Measurements from ENCODE around the gene PAM. TPM values are rescaled to one million over a fixed set of nuclear protein-coding genes. Genes with fewer than 3 reads are reported as not detected.
A peak's percentile ranks its signal among the peaks of the same experiment; 100 is the strongest.
"Not testable (repeated sequence)": the region's sequence is repeated elsewhere in the genome, so short reads cannot be mapped to it uniquely, and the experiment has no call there.

The PAM gene
- total RNA-seq, 5 donors from 2014 or later (not counting 1 experiment from before 2014, with no cell fraction given), result 17.5 to 29.2 (median 23.3) TPM

DNA sequence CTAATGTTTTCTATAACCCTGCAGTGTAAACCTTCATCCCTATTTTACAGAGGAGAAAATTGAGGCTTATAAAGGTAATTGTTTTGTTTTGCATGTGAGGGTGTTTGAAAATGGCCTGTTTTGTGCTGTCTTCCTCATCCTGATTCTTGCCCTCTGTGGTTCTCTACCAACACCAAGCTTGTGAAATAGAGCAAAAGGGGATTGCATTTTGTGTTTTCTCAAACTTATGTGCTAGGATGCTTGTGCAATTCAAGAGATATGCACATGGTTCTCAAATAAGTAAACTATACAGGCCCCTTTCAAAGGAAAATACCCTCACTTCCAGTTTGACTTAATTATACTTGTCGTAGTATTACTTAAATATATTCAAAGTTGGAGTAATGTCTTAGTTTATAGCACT is 17.2 kb downstream of the PAM start:
- no peaks in the 10 kb centered on the region for H3K9me3 ChIP-seq
- no CpG with 5 or more reads among the region's 1 CpG for WGBS (ENCODE audit: insufficient coverage)
- Mint-ChIP-seq H3K27ac (no peak overlapping the region), H3K36me3 (peaks cover 3% of the 10 kb centered on the region), H3K27me3 (no peaks in the 10 kb centered on the region), H3K9me3 (peaks cover 0 to 5% (median 0%) of the 10 kb centered on the region in 3 donors), H3K4me1 (peaks cover 10 to 39% (median 38%) of the 10 kb centered on the region in 3 donors), H3K4me3 (no peak overlapping the region)
- ATAC-seq (replicated peaks in 1 of 4) (no peak), DNase-seq (no peak)
- peaks cover 0 to 6% of the 10 kb centered on the region in 2 experiments for H3K4me1 ChIP-seq (ENCODE audit: control insufficient read depth in 1 of 2, extremely low read depth in 1 of 2, insufficient read depth in 2 of 2, low read length in 2 of 2)
- H3K27ac ChIP-seq (ENCODE audit: low read length), result no peak overlapping the region
- H3K4me3 ChIP-seq (ENCODE audit: control insufficient read depth in 1 of 2, extremely low read depth in 1 of 2, low read length in 1 of 2), result no peak overlapping the region
- H3K36me3 ChIP-seq (ENCODE audit: control insufficient read depth in 2 of 2, extremely low read depth in 1 of 2, insufficient read depth in 1 of 2, low read length in 1 of 2), result no peaks in the 10 kb centered on the region
- H3K27me3 ChIP-seq (replicated peaks in 1 of 2; ENCODE audit: control insufficient read depth in 2 of 2, extremely low read depth in 1 of 2, insufficient read depth in 2 of 2, low read length in 1 of 2), result no peaks in the 10 kb centered on the region
- POLR2A ChIA-PET, result no interaction called here
- CTCF ChIA-PET, result interaction anchor here in 1 of 2 donors (0.6 kb wide), 1 partner anchor 37 kb away, joined by 3 read pairs; no protein-coding TSS in a partner anchor

- no CpG with 5 or more reads among the region's 1 CpG for WGBS (ENCODE audit: insufficient coverage)
- H3K9me3 Mint-ChIP-seq, result peaks cover 0 to 5% (median 0%) of the 10 kb centered on the region in 3 donors
- ChIA-PET POLR2A (no interaction called here), CTCF (interaction anchor here in 1 of 2 donors (1.1 kb wide), 1 partner anchor 365 kb away, joined by 3 read pairs; no protein-coding TSS in a partner anchor)
- H3K4me1 Mint-ChIP-seq, result peaks cover 10 to 36% (median 34%) of the 10 kb centered on the region in 3 donors
- no peaks in the 10 kb centered on the region for H3K27me3 Mint-ChIP-seq
- Histone ChIP-seq H3K27me3 (replicated peaks in 1 of 2; ENCODE audit: control insufficient read depth in 2 of 2, extremely low read depth in 1 of 2, insufficient read depth in 2 of 2, low read length in 1 of 2) (no peaks in the 10 kb centered on the region), H3K9me3 (no peaks in the 10 kb centered on the region), H3K4me1 (ENCODE audit: control insufficient read depth in 1 of 2, extremely low read depth in 1 of 2, insufficient read depth in 2 of 2, low read length in 2 of 2) (peaks cover 0 to 6% of the 10 kb centered on the region in 2 experiments), H3K36me3 (ENCODE audit: control insufficient read depth in 2 of 2, extremely low read depth in 1 of 2, insufficient read depth in 1 of 2, low read length in 1 of 2) (no peaks in the 10 kb centered on the region), H3K27ac (ENCODE audit: low read length) (no peak overlapping the region), H3K4me3 (ENCODE audit: control insufficient read depth in 1 of 2, extremely low read depth in 1 of 2, low read length in 1 of 2) (no peak overlapping the region)
- peaks cover 3% of the 10 kb centered on the region for H3K36me3 Mint-ChIP-seq
- H3K4me3 Mint-ChIP-seq, result no peak overlapping the region
- no peak for DNase-seq
- peak overlapping the region in 1 of 2 donors; percentile 14 for H3K27ac Mint-ChIP-seq
- ATAC-seq (replicated peaks in 1 of 4), result no peak
Measured at GRCh38 chr5:102773133-102773532, 18.0 kb downstream of the PAM start.

DNA sequence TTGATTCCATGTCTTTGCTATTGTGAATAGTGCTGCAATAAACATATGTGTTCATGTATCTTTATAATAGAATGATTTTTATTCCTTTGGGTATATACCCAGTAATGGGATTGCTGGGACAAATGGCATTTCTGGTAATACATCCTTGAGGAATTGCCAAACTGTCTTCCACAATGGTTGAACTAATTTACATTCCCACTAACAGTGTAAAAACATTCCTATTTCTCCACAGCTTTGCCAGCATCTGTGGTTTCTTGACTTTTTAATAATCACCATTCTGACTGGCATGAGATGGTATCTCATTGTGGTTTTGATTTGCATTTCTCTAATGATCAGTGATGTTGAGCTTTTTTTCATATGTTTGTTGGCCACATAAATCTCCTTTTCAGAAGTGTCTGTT is 20.7 kb downstream of the PAM start:
- POLR2A ChIA-PET, result interaction anchor here in 1 of 2 donors (0.6 kb wide), 1 partner anchor 18 kb away, joined by 9 read pairs; no protein-coding TSS in a partner anchor

DNA sequence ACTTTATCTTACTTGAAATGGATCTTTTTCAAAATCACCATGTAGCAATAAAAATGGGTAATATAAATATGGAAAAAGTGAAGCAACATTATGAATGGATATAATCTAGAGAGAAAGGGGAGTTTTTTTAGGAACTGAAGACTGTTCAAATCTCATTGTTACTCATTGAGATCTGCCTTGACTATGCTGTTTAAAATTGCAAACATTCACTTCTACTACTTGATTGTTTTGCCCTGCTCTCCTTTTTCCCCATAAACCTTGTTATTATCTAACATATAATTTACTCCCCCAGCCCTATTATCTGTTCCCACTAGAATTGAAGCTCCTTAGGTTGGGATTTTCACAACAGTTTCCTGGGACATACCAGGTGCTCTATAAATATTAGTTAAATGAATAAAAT is 22.0 kb downstream of the PAM start:
- Mint-ChIP-seq H3K36me3 (peaks cover 3% of the 10 kb centered on the region), H3K9me3 (peaks cover 0 to 5% (median 0%) of the 10 kb centered on the region in 3 donors)
- CTCF ChIA-PET, result no interaction called here

More for the DNA sequence above, 20.7 kb downstream of the PAM start:
- H3K27ac Mint-ChIP-seq; H3K4me1 ChIP-seq (ENCODE audit: control insufficient read depth in 1 of 2, extremely low read depth in 1 of 2, insufficient read depth in 2 of 2, low read length in 2 of 2); DNase-seq; H3K27me3 Mint-ChIP-seq; H3K4me3 Mint-ChIP-seq; H3K27me3 ChIP-seq (replicated peaks in 1 of 2; ENCODE audit: control insufficient read depth in 2 of 2, extremely low read depth in 1 of 2, insufficient read depth in 2 of 2, low read length in 1 of 2); H3K9me3 ChIP-seq; ATAC-seq (replicated peaks in 1 of 4); H3K4me3 ChIP-seq (ENCODE audit: control insufficient read depth in 1 of 2, extremely low read depth in 1 of 2, low read length in 1 of 2); H3K36me3 ChIP-seq (ENCODE audit: control insufficient read depth in 2 of 2, extremely low read depth in 1 of 2, insufficient read depth in 1 of 2, low read length in 1 of 2); H3K9me3 Mint-ChIP-seq; H3K27ac ChIP-seq (ENCODE audit: low read length); H3K36me3 Mint-ChIP-seq: not testable (repeated sequence)
- H3K4me1 Mint-ChIP-seq, result peaks cover 17 to 46% (median 44%) of the 10 kb centered on the region in 3 donors
- CTCF ChIA-PET, result interaction anchor here (0.6 to 0.7 kb wide), 2 partner anchors 13 to 158 kb away, joined by 3 read pairs; no protein-coding TSS in a partner anchor

DNA sequence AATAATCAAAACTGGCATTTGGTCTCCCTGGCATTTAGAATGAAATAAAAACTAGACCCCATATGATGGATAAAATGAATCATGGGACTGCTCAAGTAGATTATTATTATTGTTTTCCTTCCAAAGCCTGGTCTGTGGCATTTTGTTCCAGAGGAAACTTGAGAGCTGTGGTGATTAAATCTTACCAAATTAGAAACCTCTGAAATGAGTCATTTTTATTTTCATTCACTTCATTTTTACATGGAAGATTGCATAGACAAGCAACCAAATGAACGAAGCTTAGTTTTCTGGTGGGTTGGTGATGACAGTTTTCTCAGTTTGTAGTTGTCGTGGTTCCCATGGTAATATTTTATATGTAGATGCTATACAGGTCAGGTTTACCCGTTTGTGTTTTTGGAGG is 23.4 kb downstream of the PAM start:
- H3K4me1 ChIP-seq (ENCODE audit: control insufficient read depth in 1 of 2, extremely low read depth in 1 of 2, insufficient read depth in 2 of 2, low read length in 2 of 2), result no peaks in the 10 kb centered on the region
- no CpG with 5 or more reads among the region's 3 CpGs for WGBS (ENCODE audit: insufficient coverage)
- H3K27ac ChIP-seq (ENCODE audit: low read length), result no peak overlapping the region
- no peak for ATAC-seq (replicated peaks in 1 of 4)
- no peaks in the 10 kb centered on the region for H3K36me3 ChIP-seq (ENCODE audit: control insufficient read depth in 2 of 2, extremely low read depth in 1 of 2, insufficient read depth in 1 of 2, low read length in 1 of 2)
- no peaks in the 10 kb centered on the region for H3K9me3 ChIP-seq
- Mint-ChIP-seq H3K27me3 (no peaks in the 10 kb centered on the region), H3K4me3 (no peak overlapping the region), H3K9me3 (peaks cover 0 to 5% (median 0%) of the 10 kb centered on the region in 3 donors), H3K4me1 (peaks cover 10 to 29% (median 28%) of the 10 kb centered on the region in 3 donors), H3K27ac (no peak overlapping the region), H3K36me3 (peaks cover 6% of the 10 kb centered on the region)
- ChIA-PET POLR2A (no interaction called here), CTCF (interaction anchor here (1.0 to 1.6 kb wide), 3 partner anchors 12 to 19 kb away, joined by 3 to 4 read pairs (median 3); no protein-coding TSS in a partner anchor)
- H3K27me3 ChIP-seq (replicated peaks in 1 of 2; ENCODE audit: control insufficient read depth in 2 of 2, extremely low read depth in 1 of 2, insufficient read depth in 2 of 2, low read length in 1 of 2), result no peaks in the 10 kb centered on the region
- no peak for DNase-seq
- no peak overlapping the region for H3K4me3 ChIP-seq (ENCODE audit: control insufficient read depth in 1 of 2, extremely low read depth in 1 of 2, low read length in 1 of 2)

More for the DNA sequence above, 22.0 kb downstream of the PAM start:
- Mint-ChIP-seq H3K4me3 (no peak overlapping the region), H3K4me1 (peaks cover 10 to 35% (median 33%) of the 10 kb centered on the region in 3 donors), H3K27me3 (no peaks in the 10 kb centered on the region), H3K27ac (no peak overlapping the region)
- no peak overlapping the region for H3K4me3 ChIP-seq (ENCODE audit: control insufficient read depth in 1 of 2, extremely low read depth in 1 of 2, low read length in 1 of 2)
- DNase-seq (no peak), ATAC-seq (replicated peaks in 1 of 4) (no peak)
- H3K27ac ChIP-seq (ENCODE audit: low read length), result no peak overlapping the region
- H3K27me3 ChIP-seq (replicated peaks in 1 of 2; ENCODE audit: control insufficient read depth in 2 of 2, extremely low read depth in 1 of 2, insufficient read depth in 2 of 2, low read length in 1 of 2), result no peaks in the 10 kb centered on the region
- POLR2A ChIA-PET, result no interaction called here
- H3K9me3 ChIP-seq, result no peaks in the 10 kb centered on the region
- H3K4me1 ChIP-seq (ENCODE audit: control insufficient read depth in 1 of 2, extremely low read depth in 1 of 2, insufficient read depth in 2 of 2, low read length in 2 of 2), result no peaks in the 10 kb centered on the region
- no peaks in the 10 kb centered on the region for H3K36me3 ChIP-seq (ENCODE audit: control insufficient read depth in 2 of 2, extremely low read depth in 1 of 2, insufficient read depth in 1 of 2, low read length in 1 of 2)

DNA sequence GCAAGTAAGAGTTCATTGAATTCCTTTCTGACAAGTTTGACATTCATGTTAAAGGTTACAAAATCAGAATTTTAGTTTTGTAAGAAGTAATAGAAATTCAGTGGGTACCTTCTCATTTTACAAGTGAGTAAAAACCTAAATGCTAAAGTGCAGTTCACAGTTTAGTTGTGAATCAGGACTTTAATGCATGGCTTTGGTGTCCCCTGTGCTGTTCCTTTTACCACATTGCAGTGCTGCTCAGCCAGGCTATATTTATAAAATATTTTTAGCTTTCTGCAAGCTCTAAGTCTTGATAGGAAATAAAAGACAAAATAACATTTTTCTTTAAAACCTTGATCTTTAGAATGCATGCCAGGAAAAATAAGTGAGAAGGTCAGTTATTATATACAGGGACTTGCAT is 26.3 kb downstream of the PAM start:
- Histone ChIP-seq H3K9me3 (no peaks in the 10 kb centered on the region), H3K4me1 (ENCODE audit: control insufficient read depth in 1 of 2, extremely low read depth in 1 of 2, insufficient read depth in 2 of 2, low read length in 2 of 2) (no peaks in the 10 kb centered on the region), H3K27ac (ENCODE audit: low read length) (no peak overlapping the region), H3K4me3 (ENCODE audit: control insufficient read depth in 1 of 2, extremely low read depth in 1 of 2, low read length in 1 of 2) (no peak overlapping the region), H3K36me3 (ENCODE audit: control insufficient read depth in 2 of 2, extremely low read depth in 1 of 2, insufficient read depth in 1 of 2, low read length in 1 of 2) (no peaks in the 10 kb centered on the region), H3K27me3 (replicated peaks in 1 of 2; ENCODE audit: control insufficient read depth in 2 of 2, extremely low read depth in 1 of 2, insufficient read depth in 2 of 2, low read length in 1 of 2) (no peaks in the 10 kb centered on the region)
- POLR2A ChIA-PET, result interaction anchor here in 1 of 2 donors (0.6 kb wide), 1 partner anchor 345 kb away, joined by 5 read pairs; no protein-coding TSS in a partner anchor
- H3K36me3 Mint-ChIP-seq, result peaks cover 14% of the 10 kb centered on the region
- no peaks in the 10 kb centered on the region for H3K9me3 Mint-ChIP-seq
- no peak overlapping the region for H3K27ac Mint-ChIP-seq
- DNase-seq, result no peak
- H3K27me3 Mint-ChIP-seq, result peaks cover 0 to 3% of the 10 kb centered on the region in 2 donors
- peaks cover 10 to 26% (median 20%) of the 10 kb centered on the region in 3 donors for H3K4me1 Mint-ChIP-seq
- CTCF ChIA-PET, result interaction anchor here (0.6 to 3.6 kb wide), 11 partner anchors 10 to 361 kb away, joined by 3 to 28 read pairs (median 4); partner anchors contain the start of gene PAM (in 1 of the 2)
- H3K4me3 Mint-ChIP-seq, result no peak overlapping the region
- no peak for ATAC-seq (replicated peaks in 1 of 4)

Data from T-cell (primary cell).